ENCODE measurements around the gene ZBTB4.

Gene ZBTB4

GRCh38 chr17:7512105-7512504 is 32.7 kb upstream of the ZBTB4 start:
- peaks cover 76% of the 10 kb centered on the region for H3K36me3 ChIP-seq (ENCODE audit: insufficient read depth, low read length)
- TF ChIP-seq CTCF (conservative IDR thresholded peaks at IDR 0.05; ENCODE audit: low read length) (no peak), EZH2phosphoT487 (IDR thresholded peaks at IDR 0.05; ENCODE audit: borderline replicate concordance) (no peak)
- no peak overlapping the region for H3K4me2 ChIP-seq (ENCODE audit: low read depth, low read length, poor library complexity, severe bottlenecking)
- no peaks in the 10 kb centered on the region for H3K27me3 ChIP-seq (ENCODE audit: insufficient read depth, low read length, poor library complexity, severe bottlenecking)
- H3K9ac ChIP-seq (ENCODE audit: low read depth, low read length, poor library complexity, severe bottlenecking) = no peak overlapping the region
- H3K79me2 ChIP-seq (ENCODE audit: insufficient read depth, low read length) = no peaks in the 10 kb centered on the region
- no peaks in the 10 kb centered on the region for H3K4me1 ChIP-seq (ENCODE audit: insufficient read depth, low read length, poor library complexity, severe bottlenecking)
- H2AFZ ChIP-seq (ENCODE audit: low read length) = no peak overlapping the region
- H3K4me3 ChIP-seq (ENCODE audit: low read length, poor library complexity, severe bottlenecking) = no peak overlapping the region
- H3F3A ChIP-seq (ENCODE audit: low read depth) = peaks cover 7% of the 10 kb centered on the region; the same call in 1 of the 2 replicates
- no peaks in the 10 kb centered on the region for H3K9me2 ChIP-seq (replicated peaks; ENCODE audit: low read depth, low read length)
- no peaks in the 10 kb centered on the region for H3K9me3 ChIP-seq (ENCODE audit: insufficient read depth, low read depth, low read length)
- peaks cover 35% of the 10 kb centered on the region for H4K20me1 ChIP-seq (ENCODE audit: insufficient read depth, low read length, poor library complexity, severe bottlenecking)

- TF ChIP-seq CTCF (conservative IDR thresholded peaks at IDR 0.05; ENCODE audit: low read length) = no peak
- no peak for TF ChIP-seq EZH2phosphoT487 (IDR thresholded peaks at IDR 0.05; ENCODE audit: borderline replicate concordance)
- Histone ChIP-seq H3K36me3 (ENCODE audit: insufficient read depth, low read length) (peaks cover 86% of the 10 kb centered on the region), H4K20me1 (ENCODE audit: insufficient read depth, low read length, poor library complexity, severe bottlenecking) (peaks cover 37% of the 10 kb centered on the region), H3K4me1 (ENCODE audit: insufficient read depth, low read length, poor library complexity, severe bottlenecking) (no peaks in the 10 kb centered on the region), H3K79me2 (ENCODE audit: insufficient read depth, low read length) (no peaks in the 10 kb centered on the region), H3F3A (ENCODE audit: low read depth) (peaks cover 7% of the 10 kb centered on the region; the same call in 1 of the 2 replicates), H3K27me3 (ENCODE audit: insufficient read depth, low read length, poor library complexity, severe bottlenecking) (no peaks in the 10 kb centered on the region), H3K9me2 (replicated peaks; ENCODE audit: low read depth, low read length) (no peaks in the 10 kb centered on the region), H3K4me3 (ENCODE audit: low read length, poor library complexity, severe bottlenecking) (no peak overlapping the region), H2AFZ (ENCODE audit: low read length) (no peak overlapping the region), H3K4me2 (ENCODE audit: low read depth, low read length, poor library complexity, severe bottlenecking) (no peak overlapping the region), H3K9me3 (ENCODE audit: insufficient read depth, low read depth, low read length) (no peaks in the 10 kb centered on the region), H3K9ac (ENCODE audit: low read depth, low read length, poor library complexity, severe bottlenecking) (no peak overlapping the region)
Observed at GRCh38 chr17:7511108-7511507, 31.7 kb upstream of the ZBTB4 start.

- Histone ChIP-seq H3K9me2 (replicated peaks; ENCODE audit: low read depth, low read length) (no peaks in the 10 kb centered on the region), H3K27me3 (ENCODE audit: insufficient read depth, low read length, poor library complexity, severe bottlenecking) (no peaks in the 10 kb centered on the region), H3K79me2 (ENCODE audit: insufficient read depth, low read length) (no peaks in the 10 kb centered on the region), H3K4me2 (ENCODE audit: low read depth, low read length, poor library complexity, severe bottlenecking) (no peak overlapping the region), H2AFZ (ENCODE audit: low read length) (no peak overlapping the region), H3K9me3 (ENCODE audit: insufficient read depth, low read depth, low read length) (no peaks in the 10 kb centered on the region), H3K36me3 (ENCODE audit: insufficient read depth, low read length) (peaks cover 96% of the 10 kb centered on the region), H4K20me1 (ENCODE audit: insufficient read depth, low read length, poor library complexity, severe bottlenecking) (peaks cover 34% of the 10 kb centered on the region), H3K4me1 (ENCODE audit: insufficient read depth, low read length, poor library complexity, severe bottlenecking) (no peaks in the 10 kb centered on the region), H3K9ac (ENCODE audit: low read depth, low read length, poor library complexity, severe bottlenecking) (no peak overlapping the region), H3F3A (ENCODE audit: low read depth) (peaks cover 5% of the 10 kb centered on the region; the same call in 1 of the 2 replicates), H3K4me3 (ENCODE audit: low read length, poor library complexity, severe bottlenecking) (no peak overlapping the region)
- TF ChIP-seq CTCF (conservative IDR thresholded peaks at IDR 0.05; ENCODE audit: low read length) (no peak), EZH2phosphoT487 (IDR thresholded peaks at IDR 0.05; ENCODE audit: borderline replicate concordance) (no peak)
Observed at GRCh38 chr17:7509937-7510336, 30.5 kb upstream of the ZBTB4 start.
